H1 (cell line): ENCODE results near the gene PKN1. TPM values are rescaled to one million over a fixed set of nuclear protein-coding genes. Genes with fewer than 3 reads are reported as not detected.

Experiments used
- CTCF ChIA-PET: fragments of 300-600 bp; sonication (Branson Sonifier 250); formaldehyde crosslinking; loops from one replicate; lab custom pipeline; 2021; ENCODE audit not compliant: partially characterized antibody; lab: Charles Lee
- POLR2A ChIA-PET: fragments of 300-600 bp; sonication (Branson Sonifier 250); formaldehyde crosslinking; loops from one replicate; lab custom pipeline; 2021; ENCODE audit warnings: inconsistent platforms; ENCODE audit not compliant: partially characterized antibody; lab: Charles Lee
- DNase-seq, 2 experiments: peaks; one replicate each; pipeline versions ENCODE4 v3.0.0 to v3.0.0-alpha.2; 2010 to 2022; ENCODE audit warnings: low spot score in 2 of 2, low read depth in 1 of 2, mixed read lengths in 1 of 2
- FAIRE-seq: peaks from 2 replicates; lab custom pipeline; 2011; peaks lifted over from hg19 to GRCh38; lab: Jason Lieb, UNC
- H2AFZ ChIP-seq: 2 replicates; pipeline ENCODE4 v1.8.1; 2012; ENCODE audit warnings: low read length, inconsistent platforms
- H2AK5ac ChIP-seq: 2 replicates; pipeline ENCODE4 v1.6.1; 2013; ENCODE audit warnings: low read depth, low read length
- H2BK120ac ChIP-seq: replicated peaks from 2 replicates; pipeline ENCODE3; 2013; ENCODE audit warnings: low read depth, low read length, inconsistent platforms
- H2BK12ac ChIP-seq: 2 replicates; pipeline ENCODE4 v1.6.1; 2013; ENCODE audit warnings: low read depth, low read length
- H2BK15ac ChIP-seq: 2 replicates; pipeline ENCODE4 v1.6.1; 2013; ENCODE audit warnings: low read length
- H2BK20ac ChIP-seq: 2 replicates; pipeline ENCODE4 v1.6.1; 2013; ENCODE audit warnings: low read length
- H2BK5ac ChIP-seq: 2 replicates; pipeline ENCODE4 v1.6.1; 2013; ENCODE audit warnings: low read depth, low read length
- H3K14ac ChIP-seq: 2 replicates; pipeline ENCODE4 v1.6.1; 2013; ENCODE audit warnings: inconsistent platforms; ENCODE audit not compliant: insufficient read length
- H3K18ac ChIP-seq: 2 replicates; pipeline ENCODE4 v1.6.1; 2013; ENCODE audit warnings: low read length; ENCODE audit errors: extremely low read depth
- H3K23ac ChIP-seq: 2 replicates; pipeline ENCODE4 v1.6.1; 2013; ENCODE audit warnings: inconsistent platforms; ENCODE audit not compliant: insufficient read length
- H3K23me2 ChIP-seq: 2 replicates; pipeline ENCODE4 v1.6.1; 2013; ENCODE audit warnings: low read depth, low read length
- H3K27ac ChIP-seq: 2 replicates; pipeline ENCODE4 v1.6.1; 2011; ENCODE audit warnings: low read depth, low read length, inconsistent platforms
- H3K27me3 ChIP-seq, 4 experiments: replicated peaks in 1 of 4; 1 replicate in 1 of 4; 2 replicates in 3 of 4; pipeline versions ENCODE4 v1.6.1 to v1.8.1; 2011 to 2013; ENCODE audit warnings: low read length in 3 of 4, mild to moderate bottlenecking in 3 of 4, inconsistent platforms in 2 of 4, mixed read lengths in 2 of 4, moderate library complexity in 1 of 4; ENCODE audit not compliant: control insufficient read depth in 3 of 4, insufficient read depth in 3 of 4; ENCODE audit errors: extremely low read depth in 1 of 4
- H3K36me3 ChIP-seq, 4 experiments: 2 replicates each; pipeline versions ENCODE4 v1.6.1 to v1.8.1; 2011 to 2013; ENCODE audit warnings: mild to moderate bottlenecking in 4 of 4, low read length in 3 of 4, moderate library complexity in 2 of 4, control low read depth in 1 of 4, inconsistent platforms in 1 of 4; ENCODE audit not compliant: insufficient read depth in 4 of 4, control insufficient read depth in 2 of 4
- H3K4ac ChIP-seq: replicated peaks from 2 replicates; pipeline ENCODE3; 2013; ENCODE audit warnings: low read length, low read depth, mixed read lengths, inconsistent platforms; ENCODE audit not compliant: insufficient read length
- H3K4me1 ChIP-seq, 4 experiments: replicated peaks in 1 of 4; 1 replicate in 1 of 4; 2 replicates in 3 of 4; pipeline versions ENCODE4 v1.6.1 to v1.8.1; 2011 to 2013; ENCODE audit warnings: low read length in 3 of 4, inconsistent platforms in 2 of 4, mixed read lengths in 1 of 4; ENCODE audit not compliant: insufficient read depth in 4 of 4, control insufficient read depth in 3 of 4
- H3K4me2 ChIP-seq, 2 experiments: 2 replicates each; pipeline versions ENCODE4 v1.6.1 to v1.8.1; 2011 to 2013; ENCODE audit warnings: low read depth in 2 of 2, low read length in 2 of 2, control low read depth in 1 of 2, inconsistent platforms in 1 of 2, mild to moderate bottlenecking in 1 of 2; ENCODE audit not compliant: insufficient read depth in 1 of 2
- H3K4me3 ChIP-seq, 4 experiments: fragments of 200-600, 300-600 bp in 1 of 4; sonication (generic), shearing (Covaris generic), sonication (Bioruptor Twin) in 1 of 4; 2 replicates each; pipeline versions ENCODE4 v1.5.1 to v1.8.1; 2011 to 2016; ENCODE audit warnings: low read length in 4 of 4, low read depth in 3 of 4, control low read depth in 2 of 4, inconsistent platforms in 2 of 4, mild to moderate bottlenecking in 2 of 4, mixed read lengths in 1 of 4, moderate library complexity in 1 of 4; ENCODE audit not compliant: insufficient read depth in 2 of 4; ENCODE audit errors: extremely low read depth in 1 of 4
- H3K56ac ChIP-seq: replicated peaks from 2 replicates; pipeline ENCODE3; 2013; ENCODE audit warnings: low read depth, mild to moderate bottlenecking, mixed read lengths, low read length, inconsistent platforms; ENCODE audit not compliant: insufficient read length
- H3K79me1 ChIP-seq: 2 replicates; pipeline ENCODE4 v1.6.1; 2013; ENCODE audit warnings: low read depth, low read length, control low read depth
- H3K79me2 ChIP-seq, 2 experiments: 2 replicates each; pipeline versions ENCODE4 v1.6.1 to v1.8.1; 2012 to 2013; ENCODE audit warnings: low read length in 2 of 2, mild to moderate bottlenecking in 2 of 2, inconsistent platforms in 1 of 2; ENCODE audit not compliant: insufficient read depth in 2 of 2, control insufficient read depth in 1 of 2
- H3K9ac ChIP-seq, 4 experiments: replicated peaks in 1 of 4; 1 replicate in 1 of 4; 2 replicates in 3 of 4; pipeline versions ENCODE4 v1.6.1 to v1.8.1; 2011 to 2013; ENCODE audit warnings: low read depth in 3 of 4, low read length in 3 of 4, control low read depth in 2 of 4, mild to moderate bottlenecking in 2 of 4, moderate library complexity in 2 of 4, inconsistent platforms in 1 of 4; ENCODE audit errors: extremely low read depth in 1 of 4
- H3K9me3 ChIP-seq, 2 experiments: 2 replicates each; pipeline versions ENCODE4 v1.6.1 to v1.8.1; 2012 to 2013; ENCODE audit warnings: mild to moderate bottlenecking in 2 of 2, moderate library complexity in 2 of 2, control low read depth in 1 of 2, inconsistent platforms in 1 of 2, low read depth in 1 of 2, low read length in 1 of 2, mixed read lengths in 1 of 2; ENCODE audit not compliant: insufficient read depth in 2 of 2
- H4K20me1 ChIP-seq, 2 experiments: replicated peaks in 1 of 2; 2 replicates each; pipeline versions ENCODE3 to v1.8.1; 2011 to 2013; ENCODE audit warnings: inconsistent platforms in 2 of 2, low read length in 2 of 2, mild to moderate bottlenecking in 1 of 2; ENCODE audit not compliant: insufficient read depth in 2 of 2, control insufficient read depth in 1 of 2
- H4K5ac ChIP-seq: 2 replicates; pipeline ENCODE4 v1.6.1; 2013; ENCODE audit warnings: low read length, low read depth, mixed read lengths, inconsistent platforms; ENCODE audit not compliant: insufficient read length
- H4K8ac ChIP-seq: 2 replicates; pipeline ENCODE4 v1.8.0; 2013; ENCODE audit warnings: mild to moderate bottlenecking, moderate library complexity, low read length, inconsistent platforms; ENCODE audit not compliant: insufficient read depth; ENCODE audit errors: extremely low read depth
- H4K91ac ChIP-seq: replicated peaks from 2 replicates; pipeline ENCODE3; 2013; ENCODE audit warnings: low read length, mixed read lengths, inconsistent platforms; ENCODE audit not compliant: insufficient read length
- CHD2 ChIP-seq: IDR thresholded peaks from 2 replicates; pipeline ENCODE4 v1.6.1; 2012; ENCODE audit warnings: low read length, improper control_type of control experiment
- HDAC2 ChIP-seq, 2 experiments: fragments of 300-600 bp in 1 of 2; sonication (generic) in 1 of 2; IDR thresholded peaks; 2 replicates each; pipeline ENCODE4 v1.6.1; 2011 to 2012; ENCODE audit warnings: low read depth in 2 of 2, low read length in 2 of 2, mild to moderate bottlenecking in 2 of 2, moderate library complexity in 2 of 2, borderline replicate concordance in 1 of 2, inconsistent platforms in 1 of 2
- WGBS, 2 experiments: shearing (Covaris generic) in 1 of 2; methylation state at CpG; one replicate each; pipeline versions ENCODE4 v1.1.6 to v1.1.7; 2013 to 2015; ENCODE audit warnings: low lambda C conversion rate in 2 of 2, mixed read lengths in 2 of 2, inconsistent platforms in 1 of 2, low coverage in 1 of 2, missing lambda C conversion rate in 1 of 2; ENCODE audit not compliant: insufficient replicate concordance in 2 of 2, insufficient coverage in 1 of 2, insufficient read length in 1 of 2; ENCODE audit errors: extremely low coverage in 1 of 2, missing lambda C conversion rate in 1 of 2; 5-methylcytosine and 5-hydroxymethylcytosine counted together
- polyA plus RNA-seq, 7 experiments: library from polyadenylated mRNA; depleted of rRNA in 3 of 7; stranded (reverse) in 5 of 7; unstranded in 2 of 7; fragments of >200 nt in 5 of 7; fragments of 200-250 nt in 2 of 7; gene quantifications; 1 replicate in 5 of 7; 2 replicates in 1 of 7; 4 replicates in 1 of 7; pipeline versions ENCODE4 v1.2.1 to v1.2.3, GENCODE V29; 2011 to 2013; ENCODE audit warnings: missing spikeins in 2 of 7, mixed read lengths in 2 of 7
- total RNA-seq: library from RNA; stranded (reverse); fragmentation: NEBNext Ultra II Directional; extraction: Animal tissue kit (Norgen Biotek cat#: 25700); gene quantifications from 2 replicates; pipeline ENCODE4 v1.2.1, GENCODE V29; 2021

PKN1 gene
- total and polyA plus RNA-seq, 2 of the 8 experiments (the other 6 are each of a cell fraction or from before 2014, with no cell fraction given), result 65.2 to 162 TPM

DNA sequence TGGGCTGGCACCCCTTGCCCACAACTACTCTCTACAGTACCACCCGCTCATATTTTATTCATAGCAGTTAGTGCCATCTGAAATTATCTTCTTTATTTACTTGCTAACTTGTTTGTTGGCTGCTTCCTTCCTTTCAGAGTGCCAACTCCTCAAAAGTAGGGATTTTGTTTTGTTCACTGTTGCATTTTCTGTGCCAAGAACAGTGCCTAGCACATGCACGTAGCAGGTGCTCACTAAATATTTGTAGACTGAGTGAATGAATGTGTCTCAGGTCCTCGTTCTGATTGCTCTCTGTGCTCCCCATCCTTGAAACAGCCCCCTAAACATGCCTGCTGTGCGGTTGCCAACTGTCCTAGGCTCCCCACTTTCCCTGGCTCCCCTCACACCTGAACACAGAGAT is 61.3 kb downstream of the PKN1 start:
- Histone ChIP-seq H3K27ac (no peak overlapping the region), H2AK5ac (no peak overlapping the region), H3K9me3 (no peaks in the 10 kb centered on the region), H3K9ac (no peak overlapping the region), H2BK5ac (no peak overlapping the region), H4K5ac (no peak overlapping the region), H3K56ac (no peak overlapping the region), H3K18ac (no peak overlapping the region), H2BK12ac (no peak overlapping the region), H3K23ac (no peak overlapping the region), H2BK120ac (no peak overlapping the region), H3K23me2 (peaks cover 7% of the 10 kb centered on the region; the same call in 1 of the 2 replicates), H4K8ac (peak overlapping the region; percentile 35; the same call in 1 of the 2 replicates), H3K14ac (no peak overlapping the region), H2BK15ac (no peak overlapping the region), H3K79me2 (peaks cover 0 to 11% of the 10 kb centered on the region in 2 experiments; a peak in 2 of 4 replicates), H4K91ac (no peak overlapping the region), H3K36me3 (peaks cover 0 to 3% (median 0%) of the 10 kb centered on the region in 4 experiments; a peak in 4 of 8 replicates), H3K4ac (no peak overlapping the region), H4K20me1 (peaks cover 0 to 10% of the 10 kb centered on the region in 2 experiments), H3K27me3 (no peaks in the 10 kb centered on the region), H2BK20ac (no peak overlapping the region), H2AFZ (no peak overlapping the region), H3K4me1 (peaks cover 0 to 13% (median 6%) of the 10 kb centered on the region in 4 experiments; a peak in 5 of 7 replicates), H3K4me3 (peak overlapping the region in 2 of 4 experiments; percentile 7 to 80; a peak in 3 of 8 replicates), H3K4me2 (peak overlapping the region; percentile 75 to 77; a peak in 3 of 4 replicates), H3K79me1 (peaks cover 3% of the 10 kb centered on the region)
- FAIRE-seq, result no peak
- no peak for TF ChIP-seq HDAC2 (IDR thresholded peaks at IDR 0.05; ENCODE audit: borderline replicate concordance in 1 of 2, low read depth in 2 of 2, low read length in 2 of 2)
- TF ChIP-seq CHD2, result no peak
- CTCF ChIA-PET, result interaction anchor here (3.8 to 6.4 kb wide), 2 partner anchors 14 to 15 kb away, joined by 24 to 34 read pairs; no protein-coding TSS in a partner anchor
- no peak for DNase-seq
- 87% methylated on average over 4 of the region's 4 CpGs; no CpG with 5 or more reads in 1 of the 2 experiments for WGBS, 2 experiments
- POLR2A ChIA-PET, result interaction anchor here (1.2 to 6.0 kb wide), 2 partner anchors 12 to 23 kb away, joined by 5 to 45 read pairs; partner anchors contain the start of gene DNAJB1
